Cerebellar nuclear complex (tissue), 1 donor: ENCODE data around the gene UNCX.

Experiments
- DNase-seq, 2 experiments: peaks; one replicate each; lab custom pipeline; 2025; lab: John Stamatoyannopoulos, UW

The UNCX gene

DNA sequence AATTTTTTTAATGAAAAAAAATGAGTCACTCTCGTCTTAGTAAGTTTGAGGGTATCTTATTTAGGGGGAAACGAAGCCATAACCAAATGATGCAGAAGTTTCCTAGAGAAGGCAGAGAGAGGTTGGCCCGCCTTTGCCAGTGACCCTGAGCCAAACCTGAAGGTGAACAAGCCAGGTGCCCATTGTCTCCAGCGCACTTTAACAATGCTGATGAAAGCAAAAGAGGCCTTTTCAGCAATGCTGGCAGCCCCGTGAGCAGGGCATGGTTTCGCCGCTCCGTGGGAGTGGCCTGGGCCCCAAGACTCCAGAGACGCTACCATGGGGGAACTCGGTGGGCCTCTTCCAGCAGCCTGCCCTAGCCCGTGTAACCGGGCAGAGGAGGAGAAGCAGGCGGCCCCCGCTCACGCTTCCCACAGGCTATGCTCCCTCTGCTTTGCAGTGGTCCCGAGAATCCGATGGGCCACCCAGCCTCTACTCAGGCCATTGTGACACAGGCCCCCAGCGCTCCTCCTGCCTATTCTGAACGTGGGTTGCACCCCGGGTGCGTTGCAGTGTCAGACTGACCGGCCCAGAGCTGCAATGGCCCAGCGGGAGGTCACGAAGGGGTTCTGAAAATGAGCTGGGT, 14.0 kb upstream of the UNCX start:
- DNase-seq: no peak

DNA sequence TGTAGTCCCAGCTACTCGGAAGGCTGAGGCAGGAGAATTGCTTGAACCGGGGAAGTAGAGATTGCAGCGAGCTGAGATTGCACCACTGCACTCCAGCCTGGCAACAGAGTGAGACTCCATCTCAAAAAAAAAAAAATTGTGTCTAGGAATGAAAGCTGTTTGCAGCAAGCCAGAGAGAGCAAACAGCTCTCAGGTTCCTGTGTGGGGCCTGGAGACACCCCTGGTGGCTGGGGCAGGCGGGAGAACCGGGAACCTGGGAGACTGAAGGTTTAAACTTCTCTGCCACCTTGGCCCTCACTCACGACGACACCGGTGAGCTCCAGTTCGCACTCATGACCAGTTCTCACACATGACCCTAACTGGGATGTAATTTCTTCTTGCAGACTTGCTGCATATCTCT, 13.2 kb upstream of the UNCX start:
- no peak for DNase-seq

- DNase-seq: no peak
Measured at GRCh38 chr7:1220000-1220726, 12.5 kb upstream of the UNCX start.

DNA sequence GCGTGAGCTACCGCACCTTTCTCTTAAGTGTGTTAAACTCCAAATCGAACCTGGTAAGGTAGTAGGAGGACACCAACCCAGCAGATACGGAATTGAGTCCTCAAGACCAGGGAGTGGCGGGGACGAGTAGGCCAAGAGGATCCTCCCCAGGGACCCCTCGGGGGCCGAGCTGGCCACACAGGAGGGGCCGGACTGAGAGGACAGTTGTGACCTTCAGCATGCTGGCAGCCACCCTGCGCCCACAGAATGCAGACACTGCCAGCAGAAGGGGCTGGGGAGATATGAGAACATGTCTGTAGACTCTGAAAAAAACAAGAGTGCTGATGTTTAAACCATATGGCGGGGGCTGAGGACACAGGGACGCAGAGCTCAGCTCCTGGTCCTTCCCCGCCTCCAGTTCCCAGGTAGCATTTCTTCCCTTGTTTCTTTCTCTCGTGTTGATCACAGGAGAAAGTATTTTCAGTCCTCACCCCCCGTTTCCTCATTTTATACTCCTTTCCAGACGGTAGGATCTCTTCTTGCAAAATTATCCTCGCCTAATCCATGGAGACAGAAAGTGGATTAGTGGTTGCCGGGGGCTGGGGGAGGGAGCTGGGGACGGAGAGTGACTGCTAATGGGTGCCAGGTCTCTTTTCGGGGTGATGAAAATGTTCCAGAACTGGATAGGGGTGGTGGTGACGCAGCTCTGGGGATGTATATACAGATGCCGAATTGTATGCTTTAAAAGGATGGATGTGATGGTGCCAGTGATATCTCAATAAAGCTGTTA, 11.5 kb upstream of the UNCX start:
- DNase-seq: no peak

- no peak for DNase-seq
Measured at GRCh38 chr7:1223196-1223981, 9.3 kb upstream of the UNCX start.

GRCh38 chr7:1224086-1224716, 8.5 kb upstream of the UNCX start:
- DNase-seq: no peak

DNA sequence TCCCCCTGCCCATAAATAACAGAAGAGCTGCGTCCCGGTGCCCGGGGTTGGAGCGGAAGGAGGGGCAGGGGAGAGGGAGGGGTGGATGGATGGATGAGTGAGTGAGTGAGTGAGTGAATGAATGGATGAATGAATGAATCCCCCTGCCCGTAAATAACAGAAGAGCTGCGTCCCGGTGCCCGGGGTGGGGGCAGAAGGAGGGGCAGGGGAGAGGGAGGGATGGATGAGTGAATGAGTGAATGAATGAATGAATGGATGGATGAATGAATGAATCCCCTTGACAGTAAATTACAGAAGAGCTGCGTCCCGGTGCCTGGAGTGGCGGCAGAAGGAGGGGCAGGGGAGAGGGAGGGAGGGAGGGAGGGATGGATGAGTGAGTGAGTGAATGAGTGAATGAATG, 7.6 kb upstream of the UNCX start:
- DNase-seq: no peak

GRCh38 chr7:1225441-1226185, 7.1 kb upstream of the UNCX start:
- no peak for DNase-seq

DNA sequence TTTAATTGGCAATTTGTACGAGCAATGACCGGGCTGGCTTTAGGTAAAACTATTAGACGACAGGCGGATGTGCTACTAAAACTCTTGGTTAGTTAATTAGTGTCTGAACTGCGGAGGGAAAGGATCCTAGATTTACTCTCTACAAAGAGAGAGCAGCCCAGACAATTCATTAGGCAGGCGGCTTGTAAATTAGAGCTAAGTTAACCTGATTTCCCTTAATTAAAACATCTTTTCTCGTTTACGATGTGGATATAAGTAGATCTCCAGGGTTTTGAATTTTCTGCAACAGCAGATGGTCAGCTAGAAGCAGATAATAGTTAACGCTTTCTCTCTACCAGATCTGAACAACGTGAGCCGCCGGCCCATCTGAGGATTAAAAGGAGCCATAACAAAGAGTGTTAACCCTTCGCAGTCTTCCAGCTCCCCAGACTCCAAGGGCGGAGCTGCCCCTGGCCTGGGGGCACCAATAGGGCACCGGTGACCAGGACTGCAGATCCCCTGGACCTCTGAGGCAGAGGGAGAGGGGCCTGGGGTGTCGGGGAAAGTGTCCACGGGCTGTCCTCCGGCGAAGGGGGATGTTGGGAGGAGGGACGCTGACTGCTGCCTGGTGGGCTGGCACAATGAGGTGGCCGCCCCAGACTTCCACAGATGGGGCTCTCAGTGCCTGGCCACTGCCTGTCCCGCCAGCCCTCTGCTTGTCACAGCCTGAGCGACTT, 6.3 kb upstream of the UNCX start:
- no peak for DNase-seq

DNA sequence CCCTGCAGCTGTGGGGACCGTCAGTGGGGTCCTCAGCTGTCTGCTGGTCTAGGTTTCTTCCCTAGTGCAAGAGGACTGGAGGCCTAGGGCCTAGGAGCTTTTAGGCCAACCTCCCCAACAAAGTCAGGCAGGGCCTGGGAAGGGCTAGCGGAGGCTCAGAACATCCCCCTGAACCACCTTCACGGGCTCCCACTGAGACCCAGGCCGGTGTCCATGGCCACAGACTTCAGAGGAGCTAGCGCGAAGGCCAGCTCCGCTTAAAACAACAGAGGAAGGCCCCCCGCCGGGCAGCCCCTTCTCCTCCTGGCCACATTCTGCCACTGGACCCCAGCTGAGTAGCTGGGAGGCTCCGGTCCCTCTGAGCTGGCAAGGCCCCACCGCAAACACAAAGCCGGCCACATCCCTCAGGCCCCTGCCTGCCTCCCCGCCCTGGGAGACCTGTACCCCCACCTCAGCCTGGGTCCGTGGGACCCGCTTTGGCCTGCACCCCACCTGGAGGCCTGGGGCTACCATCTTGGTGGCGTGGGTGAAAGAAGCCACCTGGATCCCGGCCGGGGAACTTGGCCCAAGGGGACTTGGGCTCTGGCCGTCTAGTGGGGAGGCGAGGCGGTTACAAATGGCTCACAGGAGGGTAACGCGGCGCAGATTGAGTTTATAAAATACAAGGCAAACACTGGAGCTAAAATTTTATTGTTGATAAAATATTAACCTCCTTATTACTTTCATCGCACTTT, 5.4 kb upstream of the UNCX start:
- DNase-seq: no peak

- DNase-seq: no peak
Measured at GRCh38 chr7:1227814-1228544, 4.7 kb upstream of the UNCX start.

DNA sequence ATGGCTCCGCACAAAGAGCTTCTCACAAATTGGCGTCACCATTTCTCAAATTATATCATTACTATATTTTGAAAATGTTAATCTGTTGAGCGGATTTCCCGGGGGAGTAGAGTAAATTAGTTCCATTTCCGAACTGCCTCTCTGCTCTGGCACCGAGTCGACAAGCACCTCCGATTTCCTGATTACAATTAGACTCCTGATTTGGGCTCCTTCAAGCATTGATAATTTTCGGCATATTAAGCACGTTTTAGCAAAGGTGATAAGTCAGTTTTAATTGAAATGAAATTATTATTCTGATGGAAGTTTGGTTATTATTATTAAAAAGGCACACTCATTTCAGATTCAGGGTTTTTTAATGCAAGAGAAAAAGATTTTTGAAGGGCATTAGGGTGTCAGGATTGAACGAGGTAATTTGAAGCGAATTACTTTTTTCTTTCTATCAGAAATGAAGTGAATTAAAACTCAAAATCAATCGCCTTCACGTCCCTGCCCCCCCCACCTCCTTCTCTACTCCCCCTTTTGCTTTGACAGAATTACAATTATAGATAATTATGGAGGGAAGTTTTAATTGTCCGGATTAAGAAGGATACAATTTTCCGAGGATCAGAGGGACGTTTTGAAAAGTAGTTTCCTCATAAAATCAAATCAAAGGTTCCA, 4.0 kb upstream of the UNCX start:
- DNase-seq: no peak

DNA sequence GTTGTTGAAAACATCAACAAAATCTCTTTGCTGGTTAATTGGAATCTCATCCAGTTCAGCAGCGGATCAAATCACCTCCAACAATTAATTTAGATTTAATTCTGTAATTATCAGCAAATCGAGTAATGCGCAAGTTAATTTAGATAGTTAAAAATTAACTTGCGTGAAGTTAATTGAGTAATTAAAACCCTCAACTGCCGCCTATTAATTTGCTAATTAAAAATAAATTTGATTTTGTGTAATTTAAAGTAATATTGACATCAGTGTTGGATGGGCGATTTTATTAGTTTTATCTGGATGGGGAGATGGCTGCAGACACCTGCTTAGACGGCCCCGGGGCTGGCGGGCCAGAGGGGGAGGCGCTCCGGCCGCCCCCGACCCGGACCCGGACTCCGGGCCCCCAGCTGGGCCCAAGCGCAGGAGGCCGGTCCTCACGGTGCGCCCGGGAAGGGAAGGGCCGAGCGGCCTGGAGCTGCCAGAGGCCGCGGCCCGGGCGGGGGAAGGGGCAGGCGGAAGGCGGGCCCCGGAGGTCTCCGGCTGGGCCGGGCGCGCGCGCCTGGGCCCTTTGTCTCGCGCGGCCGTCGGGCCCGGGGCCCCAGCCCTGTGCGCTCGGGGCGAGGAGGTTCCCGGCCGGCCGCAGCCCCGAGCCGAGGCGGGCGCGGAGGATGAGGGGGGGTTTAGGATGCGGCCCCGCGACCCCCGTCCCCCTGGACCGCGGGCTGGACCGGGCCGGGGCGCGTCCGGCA, 3.3 kb upstream of the UNCX start:
- DNase-seq: no peak

GRCh38 chr7:1229956-1230355, 2.7 kb upstream of the UNCX start:
- no peak for DNase-seq

DNA sequence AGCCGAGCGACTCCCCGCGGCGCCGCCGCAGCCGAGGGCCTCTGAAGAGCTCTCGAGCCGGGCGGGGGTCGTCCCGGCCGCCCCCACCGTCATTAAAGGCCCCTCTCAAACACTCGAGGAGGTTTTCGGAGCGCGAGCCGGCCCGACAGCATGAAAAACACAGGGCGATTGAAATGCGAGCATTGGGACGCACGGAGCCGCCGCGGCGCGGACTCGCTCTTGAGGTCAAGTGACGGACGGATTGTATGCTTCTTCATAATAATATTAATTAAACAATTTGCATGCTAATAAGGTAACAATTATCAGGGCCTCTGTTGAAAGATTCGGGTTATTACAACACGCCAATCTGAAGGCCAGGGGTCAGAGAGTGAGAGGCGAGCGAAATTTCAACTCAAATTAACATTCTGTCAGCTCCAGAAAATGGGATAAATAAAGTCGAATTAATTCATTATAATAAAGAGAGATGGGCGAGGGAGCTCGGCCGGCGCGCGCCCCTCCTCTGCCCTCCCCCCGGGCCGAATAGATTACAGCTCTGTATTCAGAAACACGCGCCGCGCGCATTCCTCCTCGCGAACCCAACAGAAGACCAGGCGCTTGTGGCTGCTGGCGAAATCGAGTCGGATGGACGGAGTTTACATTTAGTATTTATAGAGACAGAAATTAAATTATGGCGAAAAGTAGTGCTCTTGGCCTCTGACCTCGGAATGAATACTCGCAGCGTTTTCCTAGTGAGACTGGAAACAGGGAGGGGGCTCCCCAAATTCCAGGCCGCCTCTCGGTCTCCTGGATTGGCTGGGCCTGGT, 2.1 kb upstream of the UNCX start:
- DNase-seq: no peak

DNA sequence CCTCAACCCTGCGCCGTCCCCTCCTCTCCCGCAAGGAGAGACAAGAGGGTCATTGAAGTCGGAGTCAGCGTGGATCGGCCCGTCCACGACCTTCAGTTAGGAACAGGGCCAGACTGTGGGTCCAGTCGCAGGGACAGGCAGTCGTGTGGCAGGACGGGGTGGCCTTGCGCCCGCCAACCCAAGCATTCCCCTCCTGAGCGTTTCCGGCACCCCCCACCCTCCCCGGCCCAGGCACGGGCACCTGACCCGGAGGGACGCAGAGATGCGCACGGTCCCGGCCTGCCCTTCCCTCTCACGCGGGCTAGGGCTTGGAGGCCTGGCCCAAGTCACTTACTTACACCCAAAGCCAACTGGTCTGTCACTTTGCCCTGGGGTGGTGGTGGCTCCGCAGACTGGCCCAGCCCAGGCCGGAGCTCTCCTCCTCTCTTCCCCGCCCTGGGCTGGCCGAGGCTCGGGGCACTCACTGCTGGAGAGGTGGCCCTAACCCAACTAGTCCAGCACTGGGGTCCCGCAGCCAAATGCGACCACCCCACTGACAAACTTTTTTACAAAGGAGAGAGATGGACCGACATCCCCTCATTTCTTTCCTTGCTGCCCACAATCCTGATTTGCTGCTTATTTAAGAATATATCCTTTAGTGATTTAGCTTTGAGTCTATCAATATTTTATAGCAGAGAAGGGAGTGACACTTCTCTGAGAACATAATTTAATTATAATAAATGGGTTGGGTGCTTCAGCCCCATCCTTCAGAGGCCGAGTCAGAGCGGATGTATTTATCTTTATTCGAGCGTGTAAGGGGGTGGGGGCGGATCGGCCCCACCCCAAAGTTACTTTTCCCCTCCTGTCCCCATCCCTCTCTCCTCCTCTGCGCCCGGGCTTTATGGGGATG, 1.2 kb upstream of the UNCX start:
- DNase-seq: no peak
